Inferior parietal cortex (tissue), 1 donor: ENCODE results near the gene ECE1.

Experiments used
- DNase-seq: peaks from one replicate; pipeline ENCODE4 v3.0.0-alpha.2; 2016; ENCODE audit errors: extremely low spot score

The ECE1 gene

DNA sequence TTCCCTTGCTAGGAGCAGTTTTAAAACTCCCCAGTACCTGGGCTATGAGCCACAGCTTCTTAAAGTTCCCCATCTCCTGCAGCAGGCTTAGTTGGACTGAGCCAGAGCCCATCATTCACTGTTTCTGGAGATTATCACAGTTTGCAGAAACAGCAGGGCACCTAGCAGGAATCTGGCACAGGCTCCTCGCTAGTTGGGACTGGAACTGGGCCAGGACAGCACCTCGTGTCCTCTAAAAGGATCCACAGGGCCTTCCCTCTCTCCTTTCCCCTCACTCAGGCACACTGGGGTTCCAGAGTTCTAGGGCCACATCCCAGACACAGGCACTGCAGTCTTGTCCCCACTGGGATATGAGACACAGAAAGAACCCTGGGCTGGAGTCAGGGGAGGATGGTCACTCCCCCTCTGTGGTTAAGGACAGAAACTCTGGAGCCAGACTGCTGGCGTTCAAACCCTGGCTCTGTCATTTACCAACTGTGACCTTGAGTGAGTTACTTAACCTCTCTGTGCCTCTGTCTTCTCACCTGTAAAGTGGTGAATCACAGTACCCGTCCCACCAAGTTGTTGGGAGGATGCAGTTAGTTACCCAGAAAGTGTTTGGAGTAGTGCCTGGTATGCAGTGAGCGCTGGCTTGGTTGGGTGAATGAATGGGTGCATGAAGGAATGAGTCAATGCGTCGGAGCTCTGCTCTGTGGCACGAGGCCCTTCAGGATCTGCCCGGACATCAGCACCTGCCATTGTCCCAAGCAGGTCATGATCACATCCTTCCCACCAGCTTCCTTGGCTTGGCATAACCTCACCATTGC, 18.8 kb upstream of the ECE1 start:
- DNase-seq: no peak

DNA sequence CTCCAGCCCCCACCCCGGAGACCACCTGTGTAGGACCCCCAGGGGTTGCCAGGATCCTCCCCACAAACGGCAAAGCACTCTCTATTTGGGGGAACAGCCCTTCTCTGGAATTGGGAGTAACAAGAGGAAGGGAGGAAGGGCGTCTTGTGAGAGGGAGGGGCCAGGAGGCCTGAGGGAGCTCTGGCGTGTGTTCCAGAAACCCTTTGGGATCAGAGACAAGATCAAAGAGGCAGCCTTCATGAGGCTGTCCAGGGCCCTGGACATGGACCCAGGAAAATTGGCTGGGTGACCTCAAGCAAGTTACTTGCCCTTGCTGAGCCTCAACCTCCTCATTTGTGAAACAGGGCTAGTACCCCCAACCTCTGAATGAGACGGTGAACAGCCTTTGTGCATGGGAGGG, 18.1 kb upstream of the ECE1 start:
- no peak for DNase-seq

DNA sequence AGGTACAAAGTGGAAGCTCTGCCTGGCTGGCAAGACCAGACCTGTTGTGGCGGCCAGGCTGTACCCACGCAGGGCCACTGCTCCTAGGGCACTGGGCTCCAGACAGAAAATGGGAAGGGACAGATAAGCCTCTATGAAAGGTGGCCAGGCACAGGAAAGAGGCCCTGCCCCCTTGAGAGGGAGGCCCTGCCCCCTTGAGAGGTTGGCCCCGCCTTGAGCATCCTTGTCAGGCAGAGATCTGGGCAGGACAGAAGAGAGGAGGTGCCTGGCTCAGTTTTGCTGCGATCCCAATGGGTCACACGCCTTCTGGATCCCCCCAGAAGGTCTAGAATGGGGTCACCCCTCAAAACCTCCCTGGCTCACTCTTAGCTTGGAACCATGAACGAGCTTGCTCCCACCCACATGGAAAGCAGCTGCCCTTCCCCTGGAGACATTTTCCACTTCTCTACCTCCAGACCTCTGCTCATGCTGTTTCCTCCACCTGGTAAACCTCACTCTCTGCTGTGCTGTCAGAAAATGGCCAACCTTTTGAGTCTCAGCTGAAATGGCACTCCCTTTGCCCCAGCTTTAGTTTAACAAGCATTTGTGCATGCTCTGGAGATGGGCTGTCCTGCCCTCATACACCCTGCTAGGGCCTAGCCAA, 17.5 kb upstream of the ECE1 start:
- DNase-seq: no peak

DNA sequence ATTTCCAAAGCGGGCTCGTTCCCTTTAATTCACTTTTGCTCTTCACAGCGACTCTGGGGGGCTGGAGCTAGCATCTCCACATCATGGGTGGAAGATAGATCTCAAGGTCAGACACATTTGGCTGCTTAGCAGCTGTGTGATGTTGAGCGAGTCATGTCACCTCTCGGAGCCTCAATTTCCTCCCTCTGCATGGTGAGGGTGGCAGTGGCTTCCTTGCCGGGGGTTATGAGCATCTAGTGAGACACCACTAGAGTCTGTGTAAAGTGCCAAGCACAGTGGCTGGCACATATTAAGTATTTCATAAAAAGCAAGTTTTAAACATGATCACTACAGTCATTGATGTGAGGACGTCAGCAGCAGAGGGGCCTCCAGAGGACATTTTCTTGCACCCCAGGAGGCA, 16.9 kb upstream of the ECE1 start:
- no peak for DNase-seq

DNA sequence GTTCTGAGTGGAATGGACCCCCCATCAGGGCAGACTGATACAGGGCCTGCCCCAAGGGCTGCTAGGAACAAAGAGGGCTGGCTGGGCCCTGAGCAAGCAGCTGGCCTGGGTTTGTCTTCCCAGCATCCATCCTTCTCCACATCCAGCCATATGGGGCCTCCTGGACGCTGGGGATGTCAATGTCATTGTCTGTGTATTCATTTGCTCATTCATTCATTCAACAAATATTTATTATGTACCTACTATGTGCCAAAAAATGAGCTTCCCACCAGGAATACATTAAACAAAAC, 15.6 kb upstream of the ECE1 start:
- DNase-seq: no peak

DNA sequence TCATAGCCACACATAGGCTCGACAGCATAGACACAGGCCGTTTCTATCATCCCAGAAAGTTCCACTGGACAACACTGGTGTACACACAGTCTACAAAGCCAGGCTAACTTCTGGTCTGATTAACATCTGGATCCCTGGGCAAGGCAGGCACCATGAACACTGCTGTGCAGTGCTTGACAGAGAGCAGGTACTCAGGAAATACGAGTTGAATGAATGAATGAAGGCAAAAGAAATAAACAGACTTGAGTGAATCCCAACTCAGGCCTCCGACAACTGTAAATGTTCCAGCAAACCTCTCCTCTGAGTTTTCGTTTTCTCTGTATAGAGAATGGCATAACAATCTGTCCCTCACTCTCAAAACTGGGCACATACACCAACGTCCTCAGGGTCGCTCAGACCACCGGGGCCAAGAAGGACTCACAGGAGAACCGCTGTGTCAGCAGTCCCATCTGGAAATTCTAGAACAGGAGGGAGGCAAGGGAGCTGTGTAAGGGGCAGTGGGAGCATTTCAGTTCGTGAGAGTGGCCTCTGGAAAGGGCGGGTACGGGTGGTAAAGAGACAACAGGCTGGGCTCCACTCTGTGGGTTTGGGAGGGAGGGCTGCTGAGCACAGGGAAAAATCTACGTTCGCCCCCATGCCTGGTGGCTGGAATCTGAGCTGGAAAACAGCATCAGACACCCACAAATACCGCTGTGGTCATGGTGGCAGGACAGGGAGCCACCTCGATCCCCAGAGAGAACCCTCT, 15.1 kb upstream of the ECE1 start:
- no peak for DNase-seq

DNA sequence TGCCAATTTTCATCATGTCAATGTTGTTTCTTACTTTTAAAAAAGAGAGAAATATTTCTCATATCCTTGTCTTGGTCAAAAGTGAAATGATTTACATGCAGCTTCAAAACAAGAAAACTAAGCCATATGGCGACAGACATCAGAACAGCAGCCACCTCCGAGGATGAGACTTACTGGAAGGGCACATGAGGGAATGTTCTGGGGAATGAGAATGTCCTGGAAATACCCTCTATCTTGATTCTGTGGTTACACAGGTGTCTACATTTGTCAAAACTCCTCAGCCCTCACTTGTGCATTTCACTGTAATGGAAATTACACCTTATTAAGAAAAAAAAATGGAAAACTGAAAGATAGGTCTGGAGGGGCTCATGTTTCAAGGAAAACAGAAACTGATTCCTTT, 14.2 kb upstream of the ECE1 start:
- no peak for DNase-seq

DNA sequence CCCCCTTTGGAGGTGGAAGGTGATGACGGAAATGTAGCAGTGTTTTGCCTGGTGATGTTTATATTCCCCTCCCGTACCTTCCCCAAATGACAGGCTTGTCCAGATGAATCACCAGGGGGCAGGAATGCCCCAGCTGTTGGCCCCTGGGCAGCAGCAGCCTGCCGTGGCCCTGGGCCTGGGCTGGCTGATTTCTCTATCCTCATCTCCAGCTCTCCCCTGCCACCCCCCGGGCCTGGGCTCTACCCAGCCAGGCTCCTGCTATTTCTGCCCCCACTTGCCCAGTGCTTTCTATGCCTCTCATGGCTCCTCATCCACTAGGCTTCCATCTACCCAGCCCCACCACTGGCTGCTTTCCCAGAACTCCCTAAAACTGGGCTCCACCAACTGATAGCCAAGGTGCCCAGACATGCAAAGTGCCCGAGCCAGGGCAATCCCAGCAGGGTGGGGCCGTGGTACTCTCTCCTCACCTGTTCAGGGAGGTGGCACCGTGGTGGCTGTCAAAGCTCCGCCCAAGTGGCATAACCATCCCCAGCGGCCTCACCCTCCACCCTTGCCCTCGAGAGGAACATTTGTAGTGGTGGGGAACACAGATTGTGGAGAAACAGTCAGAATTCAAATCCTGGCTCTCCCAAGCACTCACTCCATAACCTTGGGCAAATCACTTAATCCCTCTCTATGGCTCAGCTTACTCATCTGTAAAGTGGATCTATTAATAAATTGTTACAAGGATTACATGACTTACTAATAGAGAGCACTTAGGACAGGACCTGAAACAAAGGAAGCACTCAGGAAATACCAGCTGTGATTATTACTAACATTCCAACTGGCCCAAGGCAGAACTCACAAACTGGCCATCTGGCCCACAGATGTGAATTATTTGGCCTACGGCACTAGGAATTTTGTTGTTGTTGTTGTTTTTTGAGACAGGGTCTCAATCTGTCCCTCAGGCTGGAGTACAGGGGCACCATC, 12.8 kb upstream of the ECE1 start:
- no peak for DNase-seq

DNA sequence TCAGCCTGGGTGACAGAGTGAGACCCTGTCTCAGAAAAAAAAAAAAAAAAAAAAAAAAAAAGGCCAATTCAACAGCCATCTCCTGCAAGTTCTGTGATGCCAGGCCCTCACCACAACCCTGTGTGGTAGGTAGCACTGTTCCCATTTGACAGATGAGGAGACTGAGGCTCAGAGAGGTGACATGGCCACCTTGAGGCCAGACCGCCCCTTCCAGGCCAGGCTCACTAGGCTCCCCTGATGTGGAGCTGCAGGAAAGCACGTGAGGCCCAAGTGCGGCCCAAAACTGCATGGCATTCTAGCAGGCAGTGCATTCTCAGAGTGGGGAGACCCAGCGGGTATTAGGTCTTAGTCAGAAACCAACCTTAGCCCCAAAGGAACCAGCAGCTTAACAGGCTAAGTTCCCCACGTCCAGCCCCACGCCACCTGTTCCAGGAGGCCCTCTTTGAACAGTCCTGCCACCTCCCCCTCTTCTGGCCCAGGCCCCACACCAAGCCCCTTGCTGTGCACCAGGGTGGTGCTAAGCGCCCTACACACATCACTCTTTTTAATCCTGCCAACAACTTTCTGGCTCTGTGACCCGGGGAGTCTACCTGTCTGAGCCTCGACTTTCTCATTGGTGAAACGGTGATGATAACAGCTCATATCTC, 11.7 kb upstream of the ECE1 start:
- DNase-seq: no peak

DNA sequence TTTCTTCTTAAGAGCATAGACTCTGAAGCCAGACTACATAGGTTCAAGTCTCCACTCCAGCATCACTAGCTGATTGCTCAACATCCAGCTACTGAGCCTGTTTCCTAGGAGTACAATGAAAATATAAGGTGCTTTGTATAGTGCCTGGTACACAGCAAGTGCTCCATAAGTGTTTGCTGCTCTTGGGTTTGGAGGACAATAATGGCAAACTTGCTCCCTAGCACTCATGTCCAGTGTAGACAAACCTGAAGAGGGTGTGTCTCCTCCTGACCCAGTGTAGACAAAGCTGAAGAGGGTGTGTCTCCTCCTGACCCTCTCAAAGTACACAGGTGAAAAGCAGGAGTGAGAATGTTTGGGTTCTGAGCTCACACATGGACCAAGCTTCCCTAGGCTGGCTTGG, 10.5 kb upstream of the ECE1 start:
- no peak for DNase-seq

DNA sequence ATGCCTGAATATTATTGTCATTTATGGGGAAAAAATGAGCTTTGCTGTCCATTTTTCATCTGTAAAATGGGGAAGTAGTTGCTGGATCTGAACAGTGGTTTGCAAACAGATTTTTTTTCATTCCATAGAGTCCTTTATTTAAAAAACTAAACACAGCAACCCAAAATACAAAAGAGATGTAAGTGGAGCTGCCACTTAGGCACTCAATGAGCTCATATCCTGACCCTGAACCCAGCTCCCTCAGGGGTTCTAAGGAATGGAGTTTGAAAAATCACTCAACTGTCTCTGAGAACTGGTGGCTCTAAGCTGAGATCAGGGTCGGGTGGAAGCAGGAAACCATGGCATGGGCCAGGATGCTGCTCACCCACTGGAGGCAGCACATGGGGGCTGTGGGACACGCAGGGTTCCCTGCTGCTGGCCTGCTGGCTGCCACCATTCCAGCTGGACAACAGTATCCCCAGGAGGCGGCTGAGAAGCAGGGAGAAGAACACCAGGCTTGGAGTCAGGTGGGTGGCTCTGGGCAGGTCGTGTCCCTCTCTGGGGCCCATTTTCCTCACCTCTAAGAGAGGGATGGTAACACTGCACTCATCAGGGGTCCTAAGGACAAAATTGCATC, 9.6 kb upstream of the ECE1 start:
- DNase-seq: no peak

DNA sequence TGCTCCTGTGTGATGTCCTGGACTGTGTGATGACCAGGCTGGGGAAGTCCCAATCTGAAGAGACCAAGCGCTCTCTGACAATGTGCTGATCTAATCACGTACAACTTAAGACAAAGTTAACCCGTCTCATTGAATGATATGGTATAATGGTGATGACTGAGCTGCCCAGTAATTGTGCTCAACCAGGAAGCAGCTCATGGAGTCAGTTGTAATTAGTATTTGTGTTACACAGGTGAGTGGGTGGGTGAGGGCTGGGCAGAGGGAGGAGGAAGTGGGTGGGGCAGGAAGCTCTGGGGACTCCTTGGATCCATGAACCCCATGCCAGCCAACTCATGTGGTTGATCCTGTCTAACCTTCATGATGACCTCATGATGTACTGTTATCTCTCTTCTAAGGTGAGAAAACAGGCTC, 8.7 kb upstream of the ECE1 start:
- DNase-seq: no peak

DNA sequence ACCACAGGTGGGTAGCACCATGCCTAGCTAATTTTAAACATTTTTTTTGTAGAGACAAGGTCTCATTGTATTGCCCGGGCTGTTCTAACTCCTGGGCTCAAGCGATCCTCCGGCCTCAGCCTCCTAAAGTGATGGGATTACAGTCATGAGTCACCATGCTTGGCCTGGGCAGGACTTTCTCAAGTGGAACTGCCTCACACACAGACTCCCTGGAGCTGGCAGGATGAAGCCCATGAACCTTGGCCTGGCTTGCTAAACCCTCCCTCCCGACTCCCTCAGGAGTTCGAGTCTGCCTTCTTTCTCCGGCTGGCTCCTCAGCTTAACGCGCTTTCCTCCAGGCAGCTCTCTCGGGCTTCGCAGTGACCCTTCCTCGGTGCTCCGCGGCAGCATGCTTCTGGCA, 7.7 kb upstream of the ECE1 start:
- DNase-seq: no peak

DNA sequence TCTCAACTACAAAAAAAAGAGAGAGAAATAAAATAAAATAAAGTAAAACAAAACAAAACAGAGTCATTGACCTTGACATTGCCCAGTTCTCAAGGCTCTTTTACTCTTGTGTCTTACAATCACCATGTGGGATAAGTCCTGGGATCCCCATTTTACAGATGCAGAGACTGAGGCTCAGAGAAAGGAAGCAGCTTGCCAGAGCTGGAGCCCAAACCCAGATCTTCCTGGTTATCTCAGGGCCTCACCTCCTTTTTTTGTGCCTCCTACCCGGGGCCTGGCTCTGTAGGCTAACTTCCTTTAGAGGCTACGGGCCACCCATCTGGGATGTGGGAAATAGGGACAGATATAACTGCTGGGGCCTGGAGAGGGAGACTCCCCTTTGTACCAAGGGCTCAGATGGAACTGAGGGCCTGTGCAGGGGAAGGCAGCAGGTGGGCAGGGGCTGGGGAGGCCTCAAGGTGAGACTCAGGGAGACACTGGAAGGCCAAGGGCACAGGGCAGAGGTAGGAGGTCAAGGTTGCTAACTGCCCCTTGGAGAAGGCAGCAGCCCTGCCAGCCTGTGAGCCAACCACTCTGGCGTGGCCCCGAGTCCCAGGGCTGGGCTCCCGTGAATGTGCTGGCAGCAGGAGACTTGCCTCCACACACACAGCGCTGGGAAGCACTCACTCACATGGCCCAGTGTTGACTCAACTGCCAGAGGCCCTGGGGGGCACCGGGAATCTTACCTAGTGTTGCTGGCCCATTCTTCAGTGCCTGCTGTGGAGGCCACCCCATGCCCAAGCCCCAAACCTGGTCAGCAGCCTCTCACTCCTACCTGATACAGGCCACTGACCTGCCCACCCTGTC, 6.5 kb upstream of the ECE1 start:
- no peak for DNase-seq

DNA sequence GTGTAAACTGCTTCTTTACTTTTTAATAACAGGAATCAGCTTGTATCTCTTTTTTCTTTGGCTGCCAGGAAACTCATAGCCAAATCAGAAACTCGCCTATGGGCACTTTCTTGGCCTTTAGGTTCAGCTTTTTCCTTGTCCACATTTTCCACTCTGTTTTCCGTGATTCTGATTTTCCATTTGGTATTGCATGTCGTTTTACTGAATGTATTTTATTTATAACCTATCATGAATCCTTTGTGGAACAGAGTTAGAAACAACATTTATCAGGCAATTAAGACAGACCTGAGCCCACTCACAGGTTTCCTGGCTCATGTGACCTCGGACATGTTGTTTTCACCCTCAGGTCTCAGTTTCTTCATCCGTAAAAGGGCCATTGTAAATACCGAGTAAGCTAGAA, 5.3 kb upstream of the ECE1 start:
- no peak for DNase-seq

DNA sequence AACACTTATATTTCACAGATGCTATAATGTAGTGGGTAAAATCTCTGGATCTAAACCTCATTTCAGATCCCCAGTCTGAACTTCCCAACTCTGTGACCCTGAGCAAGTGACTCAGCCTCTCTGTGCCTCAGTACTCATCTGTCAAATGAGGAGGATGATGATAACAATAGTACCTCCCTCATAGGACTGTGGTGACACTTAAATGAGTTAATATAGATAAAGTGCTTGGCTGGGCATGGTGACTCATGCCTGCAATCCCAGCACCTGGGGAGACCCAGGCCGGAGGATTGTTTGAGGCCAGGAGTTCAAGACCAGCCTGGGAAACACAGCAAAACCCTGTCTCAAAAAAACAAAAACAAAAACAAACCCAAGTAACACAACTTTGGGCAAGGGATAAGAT, 4.7 kb upstream of the ECE1 start:
- no peak for DNase-seq

DNA sequence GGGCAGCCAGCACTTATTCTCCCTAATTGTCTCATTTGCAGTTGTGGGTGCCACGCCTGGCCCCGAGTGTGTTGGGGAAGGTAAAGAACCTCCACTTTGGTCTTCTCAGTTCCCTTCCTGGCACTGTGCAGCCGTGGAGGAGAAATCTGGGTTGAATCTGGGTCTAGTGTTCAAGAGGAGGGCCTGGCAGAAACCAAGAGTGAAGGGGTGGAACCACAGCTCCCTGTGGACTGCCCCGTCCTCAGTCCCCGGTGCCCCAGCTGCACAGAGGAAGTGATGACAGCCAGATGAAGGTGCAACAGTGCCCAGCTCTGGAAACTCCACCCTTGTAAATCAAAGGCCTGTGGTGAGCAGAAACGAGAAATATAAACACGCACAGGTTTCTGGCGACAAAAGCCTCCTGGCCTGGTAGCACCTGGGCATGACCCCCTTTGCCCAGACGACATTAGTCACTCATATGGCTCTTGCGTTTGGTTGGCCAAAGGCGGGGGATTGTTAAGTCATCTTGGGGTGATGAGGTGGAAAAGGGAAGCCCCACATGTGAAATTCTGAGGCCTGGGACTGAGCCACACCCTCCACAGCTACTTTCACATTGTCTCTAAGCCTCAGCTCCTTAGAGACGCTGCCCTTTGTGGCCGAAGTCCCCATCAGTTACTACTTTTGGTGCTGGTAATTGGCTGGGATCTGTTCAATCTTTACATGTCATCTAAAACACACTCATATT, 4.2 kb upstream of the ECE1 start:
- DNase-seq: no peak

DNA sequence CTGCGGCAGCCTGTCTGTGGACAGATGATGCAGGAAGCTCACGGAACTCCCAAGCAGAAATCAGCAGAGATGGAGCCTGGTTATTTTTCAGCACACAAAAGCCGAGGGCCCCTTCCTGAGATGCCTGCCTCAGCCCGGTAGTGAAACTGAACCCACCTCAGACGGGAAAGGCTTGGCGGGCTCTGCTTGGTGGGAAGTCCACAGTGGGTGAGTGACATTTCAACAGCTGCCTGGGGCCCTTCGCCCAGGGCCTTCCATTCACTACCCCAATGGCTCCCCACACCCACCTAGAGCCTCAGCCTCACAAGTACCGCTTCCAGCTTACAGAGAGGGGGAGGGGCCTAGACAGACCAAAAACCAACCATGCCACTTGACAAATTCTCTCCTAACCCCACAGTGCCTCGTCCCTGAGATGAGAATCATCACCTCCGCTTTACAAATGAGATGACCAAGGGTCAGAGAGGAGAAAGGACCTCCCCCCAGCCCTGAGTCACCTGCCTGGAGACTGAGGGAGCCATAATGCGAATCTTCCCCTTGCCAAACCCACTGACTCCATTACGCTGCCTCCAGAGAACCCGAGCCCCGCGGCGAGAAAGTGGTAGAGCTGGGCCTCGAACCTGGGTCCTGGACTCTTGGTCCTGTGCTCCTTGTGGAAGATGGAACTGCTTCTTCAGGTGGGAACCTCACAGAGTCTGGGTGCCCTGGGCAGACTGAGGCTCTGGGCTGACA, 3.4 kb upstream of the ECE1 start:
- DNase-seq: no peak
